ENCODE data around the gene PRSS1. TPM values are rescaled to one million over a fixed set of nuclear protein-coding genes. Genes with fewer than 3 reads are reported as not detected.
"Not testable (repeated sequence)": the region's sequence is repeated elsewhere in the genome, so short reads cannot be mapped to it uniquely, and the experiment has no call there.

Gene PRSS1
- total RNA-seq, 1 experiment from 2014 or later, result not detected

DNA sequence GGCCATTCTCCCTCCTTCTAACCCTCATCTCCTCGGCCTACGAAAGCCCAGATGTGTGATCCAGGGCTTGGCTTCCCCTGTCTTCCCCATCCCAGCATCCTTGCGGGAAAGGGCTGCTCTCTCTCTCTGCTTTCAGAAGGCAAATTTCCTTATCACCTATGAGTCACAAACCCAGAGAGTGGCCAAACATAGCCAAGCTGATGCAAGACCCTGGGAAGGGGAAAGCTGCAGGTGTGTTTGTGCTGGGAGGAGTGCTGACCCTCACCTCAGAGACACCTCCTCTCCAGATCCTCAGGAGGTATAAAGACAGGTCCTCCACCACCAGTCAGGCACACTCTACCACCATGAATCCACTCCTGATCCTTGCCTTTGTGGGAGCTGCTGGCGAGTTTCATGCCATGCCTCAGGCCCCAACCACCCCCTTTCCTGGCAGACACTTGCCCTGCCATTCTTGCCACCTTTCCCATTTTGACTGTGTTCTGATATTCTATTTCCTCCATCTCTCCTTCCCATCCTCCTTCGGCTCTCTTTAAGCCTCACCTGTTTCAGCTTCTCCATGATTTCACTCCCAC, 10.9 kb downstream of the PRSS1 start:
- BruUV-seq (replicated peaks), result no TSS peak
- DNase-seq (ENCODE audit: low spot score), result no peak
- no peaks in the 10 kb centered on the region for H3K27me3 ChIP-seq (replicated peaks; ENCODE audit: insufficient read depth, low read depth, low read length, poor library complexity)
- no peak overlapping the region for H3K27ac ChIP-seq (ENCODE audit: low read depth, low read length, poor library complexity, severe bottlenecking)
- H3K4me1 ChIP-seq (ENCODE audit: insufficient read depth, low read length, poor library complexity, severe bottlenecking), result no peaks in the 10 kb centered on the region
- intact Hi-C loops (cut with micrococcal nuclease; ENCODE audit: unreplicated experiment), result no loop called here
- TF ChIP-seq, protein P1, sequence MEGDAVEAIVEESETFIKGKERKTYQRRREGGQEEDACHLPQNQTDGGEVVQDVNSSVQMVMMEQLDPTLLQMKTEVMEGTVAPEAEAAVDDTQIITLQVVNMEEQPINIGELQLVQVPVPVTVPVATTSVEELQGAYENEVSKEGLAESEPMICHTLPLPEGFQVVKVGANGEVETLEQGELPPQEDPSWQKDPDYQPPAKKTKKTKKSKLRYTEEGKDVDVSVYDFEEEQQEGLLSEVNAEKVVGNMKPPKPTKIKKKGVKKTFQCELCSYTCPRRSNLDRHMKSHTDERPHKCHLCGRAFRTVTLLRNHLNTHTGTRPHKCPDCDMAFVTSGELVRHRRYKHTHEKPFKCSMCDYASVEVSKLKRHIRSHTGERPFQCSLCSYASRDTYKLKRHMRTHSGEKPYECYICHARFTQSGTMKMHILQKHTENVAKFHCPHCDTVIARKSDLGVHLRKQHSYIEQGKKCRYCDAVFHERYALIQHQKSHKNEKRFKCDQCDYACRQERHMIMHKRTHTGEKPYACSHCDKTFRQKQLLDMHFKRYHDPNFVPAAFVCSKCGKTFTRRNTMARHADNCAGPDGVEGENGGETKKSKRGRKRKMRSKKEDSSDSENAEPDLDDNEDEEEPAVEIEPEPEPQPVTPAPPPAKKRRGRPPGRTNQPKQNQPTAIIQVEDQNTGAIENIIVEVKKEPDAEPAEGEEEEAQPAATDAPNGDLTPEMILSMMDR (conservative IDR thresholded peaks at IDR 0.05; ENCODE audit: low read depth, low read length), result no peak
- no peak for TF ChIP-seq EZH2 (IDR thresholded peaks at IDR 0.05; ENCODE audit: borderline replicate concordance, low read depth, low read length, poor library complexity, severe bottlenecking)
- POLR2A ChIA-PET (ENCODE audit: low non-redundant PET), result no interaction called here
- no peaks in the 10 kb centered on the region for H3K36me3 ChIP-seq (ENCODE audit: insufficient read depth, low read length, poor library complexity, severe bottlenecking)
- CTCF ChIA-PET, result no interaction called here
- no peaks in the 10 kb centered on the region for H3K9me3 ChIP-seq (ENCODE audit: low read depth, low read length, poor library complexity, severe bottlenecking)
- H3K4me3 ChIP-seq (ENCODE audit: low read depth, low read length, poor library complexity, severe bottlenecking), result no peak overlapping the region

DNA sequence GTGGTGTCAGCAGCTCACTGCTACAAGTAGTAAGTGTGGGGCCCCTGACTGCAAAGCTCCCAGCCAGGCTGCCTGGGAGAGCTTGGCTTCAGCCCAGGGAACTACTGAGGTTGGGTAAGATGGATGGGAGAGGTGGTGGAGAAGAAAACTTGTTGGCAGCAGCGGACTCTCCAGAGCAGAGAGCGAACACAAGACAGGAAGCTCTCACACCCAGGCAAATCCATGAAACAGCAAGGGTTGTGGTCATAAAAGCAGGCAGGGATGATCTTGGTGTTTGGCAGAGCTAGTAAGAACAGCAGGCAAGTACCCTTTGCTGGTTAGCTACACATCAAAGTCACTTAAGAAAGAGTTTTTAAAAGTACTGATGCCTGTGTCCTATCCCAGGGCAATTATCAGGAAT, 12.3 kb downstream of the PRSS1 start:
- not testable (repeated sequence) for DNase-seq (ENCODE audit: low spot score)

DNA sequence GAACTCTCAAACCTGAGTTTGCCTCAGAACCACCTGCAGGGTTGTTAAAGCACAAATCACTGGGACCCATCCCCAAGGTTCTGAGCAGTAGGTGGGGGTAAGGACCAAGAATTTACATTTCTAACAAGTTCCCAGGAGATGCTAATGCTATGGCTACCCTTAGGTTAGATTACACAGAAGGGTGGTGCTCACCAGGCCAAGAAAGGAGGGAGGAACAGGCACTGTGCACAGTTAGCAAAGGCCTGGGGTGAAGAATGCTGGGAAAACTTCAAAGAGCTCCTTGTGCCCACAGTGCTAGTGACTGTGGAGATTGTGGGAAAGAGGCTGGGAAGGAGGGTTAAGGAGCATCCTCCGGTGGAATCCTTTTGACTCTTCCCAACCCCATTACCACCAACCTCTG, 12.8 kb downstream of the PRSS1 start:
- ChIA-PET CTCF (no interaction called here), POLR2A (ENCODE audit: low non-redundant PET) (no interaction called here)
- no TSS peak for BruUV-seq (replicated peaks)
- Histone ChIP-seq H3K9me3 (ENCODE audit: low read depth, low read length, poor library complexity, severe bottlenecking) (no peaks in the 10 kb centered on the region), H3K27ac (ENCODE audit: low read depth, low read length, poor library complexity, severe bottlenecking) (no peak overlapping the region), H3K4me3 (ENCODE audit: low read depth, low read length, poor library complexity, severe bottlenecking) (no peak overlapping the region), H3K27me3 (replicated peaks; ENCODE audit: insufficient read depth, low read depth, low read length, poor library complexity) (no peaks in the 10 kb centered on the region), H3K36me3 (ENCODE audit: insufficient read depth, low read length, poor library complexity, severe bottlenecking) (no peaks in the 10 kb centered on the region), H3K4me1 (ENCODE audit: insufficient read depth, low read length, poor library complexity, severe bottlenecking) (no peaks in the 10 kb centered on the region)
- DNase-seq (ENCODE audit: low spot score), result no peak
- intact Hi-C loops (cut with micrococcal nuclease; ENCODE audit: unreplicated experiment), result no loop called here
- TF ChIP-seq EZH2 (IDR thresholded peaks at IDR 0.05; ENCODE audit: borderline replicate concordance, low read depth, low read length, poor library complexity, severe bottlenecking), result no peak

More for the DNA sequence above, 12.3 kb downstream of the PRSS1 start:
- intact Hi-C loops (cut with micrococcal nuclease; ENCODE audit: unreplicated experiment); H3K27ac ChIP-seq (ENCODE audit: low read depth, low read length, poor library complexity, severe bottlenecking); H3K36me3 ChIP-seq (ENCODE audit: insufficient read depth, low read length, poor library complexity, severe bottlenecking); H3K27me3 ChIP-seq (replicated peaks; ENCODE audit: insufficient read depth, low read depth, low read length, poor library complexity); H3K4me3 ChIP-seq (ENCODE audit: low read depth, low read length, poor library complexity, severe bottlenecking); CTCF ChIA-PET; POLR2A ChIA-PET (ENCODE audit: low non-redundant PET); H3K4me1 ChIP-seq (ENCODE audit: insufficient read depth, low read length, poor library complexity, severe bottlenecking); BruUV-seq (replicated peaks); H3K9me3 ChIP-seq (ENCODE audit: low read depth, low read length, poor library complexity, severe bottlenecking): not testable (repeated sequence)

DNA sequence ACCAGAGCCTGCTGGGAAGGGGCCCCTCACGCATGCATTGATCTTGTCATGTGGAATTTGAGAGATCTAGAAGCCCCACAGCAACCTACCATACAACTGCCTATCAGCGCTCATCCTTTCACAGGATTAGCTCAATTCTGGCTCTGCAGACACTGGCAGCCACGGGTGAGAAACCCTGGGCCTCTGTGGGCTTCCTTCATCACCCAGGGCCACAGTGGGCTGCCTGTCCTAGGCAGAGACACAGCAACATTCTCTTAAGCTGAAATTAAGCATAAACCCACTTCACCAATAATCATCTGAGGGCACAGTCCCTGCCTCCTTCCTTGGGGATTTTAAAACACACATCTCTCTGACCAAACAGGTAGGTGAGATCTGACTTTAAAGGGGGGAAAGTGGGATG, 18.2 kb downstream of the PRSS1 start:
- intact Hi-C loops (cut with micrococcal nuclease; ENCODE audit: unreplicated experiment), result no loop called here
- no peaks in the 10 kb centered on the region for H3K9me3 ChIP-seq (ENCODE audit: low read depth, low read length, poor library complexity, severe bottlenecking)
- no peaks in the 10 kb centered on the region for H3K4me1 ChIP-seq (ENCODE audit: insufficient read depth, low read length, poor library complexity, severe bottlenecking)
- no peak overlapping the region for H3K27ac ChIP-seq (ENCODE audit: low read depth, low read length, poor library complexity, severe bottlenecking)
- no peak overlapping the region for H3K4me3 ChIP-seq (ENCODE audit: low read depth, low read length, poor library complexity, severe bottlenecking)
- no TSS peak for BruUV-seq (replicated peaks)
- DNase-seq (ENCODE audit: low spot score), result no peak
- H3K36me3 ChIP-seq (ENCODE audit: insufficient read depth, low read length, poor library complexity, severe bottlenecking), result no peaks in the 10 kb centered on the region
- TF ChIP-seq, protein P1 (conservative IDR thresholded peaks at IDR 0.05; ENCODE audit: low read depth, low read length), result no peak
- H3K27me3 ChIP-seq (replicated peaks; ENCODE audit: insufficient read depth, low read depth, low read length, poor library complexity), result no peaks in the 10 kb centered on the region
- ChIA-PET POLR2A (ENCODE audit: low non-redundant PET) (no interaction called here), CTCF (no interaction called here)

Data from A673 (cell line).